ENCODE data around the gene UGT8.

DNA sequence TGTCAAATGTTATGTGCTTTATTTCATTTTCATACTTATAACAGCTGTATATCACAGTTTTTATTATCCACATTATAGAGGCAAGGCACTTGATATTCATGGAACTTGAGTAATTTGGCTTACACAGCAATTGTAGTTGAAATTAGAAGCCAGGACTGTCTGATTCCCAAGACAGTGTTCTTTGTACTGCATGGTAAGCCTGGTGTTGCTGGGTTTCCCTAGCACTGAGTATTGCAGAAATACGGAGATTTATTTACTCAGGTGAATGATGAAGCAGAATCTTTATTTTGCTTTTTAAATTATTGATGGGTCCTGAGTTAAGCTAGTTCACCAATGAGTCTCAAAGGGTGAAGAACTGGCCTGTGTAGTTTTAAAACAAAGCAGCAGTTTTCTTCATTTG, 70.0 kb downstream of the UGT8 start:
- TF ChIP-seq POLR2A (IDR thresholded peaks at IDR 0.05) = no peak
- TF ChIP-seq, protein P1, sequence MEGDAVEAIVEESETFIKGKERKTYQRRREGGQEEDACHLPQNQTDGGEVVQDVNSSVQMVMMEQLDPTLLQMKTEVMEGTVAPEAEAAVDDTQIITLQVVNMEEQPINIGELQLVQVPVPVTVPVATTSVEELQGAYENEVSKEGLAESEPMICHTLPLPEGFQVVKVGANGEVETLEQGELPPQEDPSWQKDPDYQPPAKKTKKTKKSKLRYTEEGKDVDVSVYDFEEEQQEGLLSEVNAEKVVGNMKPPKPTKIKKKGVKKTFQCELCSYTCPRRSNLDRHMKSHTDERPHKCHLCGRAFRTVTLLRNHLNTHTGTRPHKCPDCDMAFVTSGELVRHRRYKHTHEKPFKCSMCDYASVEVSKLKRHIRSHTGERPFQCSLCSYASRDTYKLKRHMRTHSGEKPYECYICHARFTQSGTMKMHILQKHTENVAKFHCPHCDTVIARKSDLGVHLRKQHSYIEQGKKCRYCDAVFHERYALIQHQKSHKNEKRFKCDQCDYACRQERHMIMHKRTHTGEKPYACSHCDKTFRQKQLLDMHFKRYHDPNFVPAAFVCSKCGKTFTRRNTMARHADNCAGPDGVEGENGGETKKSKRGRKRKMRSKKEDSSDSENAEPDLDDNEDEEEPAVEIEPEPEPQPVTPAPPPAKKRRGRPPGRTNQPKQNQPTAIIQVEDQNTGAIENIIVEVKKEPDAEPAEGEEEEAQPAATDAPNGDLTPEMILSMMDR (IDR thresholded peaks at IDR 0.05) = no peak

Data from testis (tissue), 2 donors.